WI38 (cell line): ENCODE results near the gene SYNGR3.

Source experiments
- H3K4me3 ChIP-seq: 2 replicates; pipeline ENCODE4 v1.5.1; 2011; ENCODE audit warnings: low read depth, mild to moderate bottlenecking, control low read depth, low read length
- TF ChIP-seq, protein P1 (sequence below): IDR thresholded peaks from 2 replicates; pipeline ENCODE4 v1.5.1; 2012; ENCODE audit warnings: low read depth, mild to moderate bottlenecking, control low read depth, low read length

Gene SYNGR3

DNA sequence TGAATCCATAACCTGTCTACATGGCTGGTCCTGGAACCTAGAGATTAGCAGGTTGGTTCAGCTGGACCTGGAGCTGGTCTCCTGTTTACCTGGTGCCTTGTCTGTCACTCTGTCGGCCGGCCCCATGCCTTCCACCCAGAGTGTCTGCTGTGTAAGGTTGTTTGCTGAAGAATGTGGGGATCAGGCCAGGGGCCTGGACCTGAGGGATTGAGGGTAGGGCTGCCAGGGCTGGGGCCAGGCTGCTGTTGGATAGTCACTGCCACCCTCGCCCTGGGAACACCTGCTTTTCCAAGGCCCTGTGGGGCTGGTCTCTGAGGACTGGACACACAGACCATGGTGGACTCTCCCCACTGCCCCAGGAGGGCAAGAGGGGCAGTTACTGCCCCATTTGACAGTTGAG, 38.4 kb downstream of the SYNGR3 start:
- peak overlapping the region; percentile 71 for H3K4me3 ChIP-seq
- TF ChIP-seq, protein P1, sequence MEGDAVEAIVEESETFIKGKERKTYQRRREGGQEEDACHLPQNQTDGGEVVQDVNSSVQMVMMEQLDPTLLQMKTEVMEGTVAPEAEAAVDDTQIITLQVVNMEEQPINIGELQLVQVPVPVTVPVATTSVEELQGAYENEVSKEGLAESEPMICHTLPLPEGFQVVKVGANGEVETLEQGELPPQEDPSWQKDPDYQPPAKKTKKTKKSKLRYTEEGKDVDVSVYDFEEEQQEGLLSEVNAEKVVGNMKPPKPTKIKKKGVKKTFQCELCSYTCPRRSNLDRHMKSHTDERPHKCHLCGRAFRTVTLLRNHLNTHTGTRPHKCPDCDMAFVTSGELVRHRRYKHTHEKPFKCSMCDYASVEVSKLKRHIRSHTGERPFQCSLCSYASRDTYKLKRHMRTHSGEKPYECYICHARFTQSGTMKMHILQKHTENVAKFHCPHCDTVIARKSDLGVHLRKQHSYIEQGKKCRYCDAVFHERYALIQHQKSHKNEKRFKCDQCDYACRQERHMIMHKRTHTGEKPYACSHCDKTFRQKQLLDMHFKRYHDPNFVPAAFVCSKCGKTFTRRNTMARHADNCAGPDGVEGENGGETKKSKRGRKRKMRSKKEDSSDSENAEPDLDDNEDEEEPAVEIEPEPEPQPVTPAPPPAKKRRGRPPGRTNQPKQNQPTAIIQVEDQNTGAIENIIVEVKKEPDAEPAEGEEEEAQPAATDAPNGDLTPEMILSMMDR, result no peak

DNA sequence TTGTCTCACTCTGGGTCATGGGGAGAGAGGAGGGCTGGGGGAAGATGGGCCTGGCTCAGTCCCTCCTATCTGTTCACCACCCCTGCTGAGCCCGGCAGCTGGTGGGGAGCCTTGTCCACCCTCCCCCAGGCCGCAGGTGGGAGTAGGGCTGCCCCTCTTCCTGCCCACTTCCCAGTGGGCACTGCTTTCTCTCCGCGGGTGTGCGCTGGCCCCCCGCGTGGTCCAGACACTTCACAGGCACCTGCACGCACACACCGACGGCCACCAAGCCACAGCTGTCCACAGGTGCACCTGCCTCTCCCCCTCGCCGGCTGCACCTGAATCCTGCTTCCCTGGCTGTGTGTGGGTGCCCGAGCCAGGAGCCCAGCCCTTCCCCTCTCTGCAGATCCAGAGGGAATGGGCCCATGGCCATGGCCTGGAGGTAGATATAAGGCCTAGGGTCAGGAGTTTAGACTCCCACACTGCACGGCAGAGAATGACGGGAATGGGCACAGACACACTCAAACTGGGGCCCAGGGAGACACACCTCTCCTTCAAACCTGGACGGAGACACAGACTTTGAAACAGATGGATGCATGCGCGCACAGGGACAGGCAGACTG, 39.0 kb downstream of the SYNGR3 start:
- H3K4me3 ChIP-seq, result peak overlapping the region; percentile 71
- TF ChIP-seq, protein P1, result no peak

DNA sequence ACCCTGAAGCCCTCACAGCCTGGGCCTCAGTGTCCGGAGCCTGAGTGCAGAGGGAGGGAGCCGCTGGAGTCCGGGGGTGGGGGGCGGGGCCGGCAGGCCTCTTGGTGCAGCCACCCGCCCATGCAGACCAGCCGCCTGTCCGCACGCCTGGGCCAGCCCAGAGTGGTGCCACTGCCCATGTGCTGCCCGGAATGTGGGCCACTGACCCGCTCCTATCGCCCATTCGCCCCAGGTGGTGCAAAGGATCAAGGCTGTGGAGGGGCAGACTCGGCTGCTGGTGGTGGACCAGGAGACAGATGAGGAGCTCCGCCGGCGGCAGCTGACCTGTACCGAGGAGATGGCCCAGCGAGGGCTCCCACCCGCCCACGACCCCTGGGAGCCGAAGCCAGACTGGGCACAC, 39.6 kb downstream of the SYNGR3 start:
- no peak overlapping the region for H3K4me3 ChIP-seq
- TF ChIP-seq, protein P1, result no peak

DNA sequence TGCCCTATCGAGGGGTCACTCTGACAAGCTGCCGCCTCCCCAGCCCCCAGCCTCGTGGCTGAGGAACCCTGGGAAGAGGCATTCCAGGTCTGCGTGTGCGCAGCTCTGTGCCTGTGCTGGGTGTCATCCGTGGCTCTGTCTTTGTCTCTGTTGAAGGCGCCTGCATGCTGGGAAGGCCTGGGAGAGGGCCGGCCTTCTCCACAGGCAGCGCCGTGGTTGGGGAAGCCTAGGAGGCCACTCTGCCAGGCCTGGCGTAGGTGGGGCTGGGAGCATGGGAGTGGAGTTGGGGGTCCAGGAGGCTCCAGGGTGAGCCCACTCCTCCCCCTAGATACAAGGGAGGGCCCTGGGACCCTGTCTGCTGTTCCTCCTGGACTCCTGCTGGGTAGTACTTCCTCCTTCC, 40.3 kb downstream of the SYNGR3 start:
- TF ChIP-seq, protein P1, result no peak

GRCh38 chr16:2031081-2031577, 41.4 kb downstream of the SYNGR3 start:
- TF ChIP-seq, protein P1, result no peak

More for the DNA sequence above, 40.3 kb downstream of the SYNGR3 start:
- H3K4me3 ChIP-seq, result no peak overlapping the region

GRCh38 chr16:2032285-2033056, 42.7 kb downstream of the SYNGR3 start:
- TF ChIP-seq, protein P1, result no peak
- peak overlapping the region; percentile 59 for H3K4me3 ChIP-seq

More at GRCh38 chr16:2031081-2031577, 41.4 kb downstream of the SYNGR3 start:
- H3K4me3 ChIP-seq, result no peak overlapping the region
